Peyer's patch (tissue), 4 donors: ENCODE data around the gene AKT1. TPM values are rescaled to one million over a fixed set of nuclear protein-coding genes. Genes with fewer than 3 reads are reported as not detected.

Experiments
- DNase-seq, 3 donors: peaks; one replicate each; pipeline ENCODE4 v3.0.0-alpha.2; 2017 to 2019
- H3K27ac ChIP-seq, 4 donors: fragments of 200-600 bp; sonication (generic); one replicate each; pipeline ENCODE4 v1.5.1; 2016 to 2019
- H3K27me3 ChIP-seq, 2 donors: fragments of 200-600 bp; sonication (generic); one replicate each; pipeline ENCODE4 v1.5.1; 2019
- H3K36me3 ChIP-seq, 3 donors: fragments of 200-600 bp; sonication (generic); one replicate each; pipeline ENCODE4 v1.5.1; 2016 to 2019
- H3K4me1 ChIP-seq, 4 donors: fragments of 200-600 bp; sonication (generic); one replicate each; pipeline ENCODE4 v1.5.1; 2016 to 2019
- H3K4me3 ChIP-seq, 4 donors: fragments of 200-600 bp; sonication (generic); 1 replicate in 3 of 4; 2 replicates in 1 of 4; pipeline ENCODE4 v1.5.1; 2016 to 2019; ENCODE audit warnings: mild to moderate bottlenecking in 1 of 4
- H3K9me3 ChIP-seq, 4 donors: fragments of 200-600 bp; sonication (generic); one replicate each; pipeline ENCODE4 v1.5.1; 2016 to 2019; ENCODE audit warnings: mild to moderate bottlenecking in 1 of 4
- POLR2A ChIP-seq, 2 donors: fragments of 450-650 bp; IDR thresholded peaks; one replicate each; pipeline ENCODE4 v1.5.1; 2017; ENCODE audit warnings: antibody characterized with exemption in 2 of 2, mild to moderate bottlenecking in 2 of 2, moderate library complexity in 2 of 2
- total RNA-seq, 4 donors: library from RNA; depleted of rRNA; stranded (reverse); fragments of >200 nt; gene quantifications; one replicate each; pipeline ENCODE4 v1.1.0, GENCODE V29; 2016
- TF ChIP-seq, protein P1 (sequence below), 6 experiments: fragments of 450-650 bp in 4 of 6; fragments of 200-600 bp in 2 of 6; sonication (generic) in 1 of 6; IDR thresholded peaks; one replicate each; pipeline ENCODE4 v1.5.1; 2017 to 2019; ENCODE audit warnings: antibody characterized with exemption in 6 of 6, mild to moderate bottlenecking in 3 of 6, moderate library complexity in 1 of 6

Gene AKT1
- total RNA-seq, 4 donors from 2014 or later: 85.6 to 259 (median 111) TPM

- Histone ChIP-seq H3K27me3 (no peaks in the 10 kb centered on the region), H3K9me3 (no peaks in the 10 kb centered on the region), H3K27ac (no peak overlapping the region), H3K4me3 (no peak overlapping the region), H3K36me3 (peaks cover 0 to 65% (median 0%) of the 10 kb centered on the region in 3 donors), H3K4me1 (peaks cover 0 to 10% (median 2%) of the 10 kb centered on the region in 4 donors)
- no peak for DNase-seq
- TF ChIP-seq, protein P1, sequence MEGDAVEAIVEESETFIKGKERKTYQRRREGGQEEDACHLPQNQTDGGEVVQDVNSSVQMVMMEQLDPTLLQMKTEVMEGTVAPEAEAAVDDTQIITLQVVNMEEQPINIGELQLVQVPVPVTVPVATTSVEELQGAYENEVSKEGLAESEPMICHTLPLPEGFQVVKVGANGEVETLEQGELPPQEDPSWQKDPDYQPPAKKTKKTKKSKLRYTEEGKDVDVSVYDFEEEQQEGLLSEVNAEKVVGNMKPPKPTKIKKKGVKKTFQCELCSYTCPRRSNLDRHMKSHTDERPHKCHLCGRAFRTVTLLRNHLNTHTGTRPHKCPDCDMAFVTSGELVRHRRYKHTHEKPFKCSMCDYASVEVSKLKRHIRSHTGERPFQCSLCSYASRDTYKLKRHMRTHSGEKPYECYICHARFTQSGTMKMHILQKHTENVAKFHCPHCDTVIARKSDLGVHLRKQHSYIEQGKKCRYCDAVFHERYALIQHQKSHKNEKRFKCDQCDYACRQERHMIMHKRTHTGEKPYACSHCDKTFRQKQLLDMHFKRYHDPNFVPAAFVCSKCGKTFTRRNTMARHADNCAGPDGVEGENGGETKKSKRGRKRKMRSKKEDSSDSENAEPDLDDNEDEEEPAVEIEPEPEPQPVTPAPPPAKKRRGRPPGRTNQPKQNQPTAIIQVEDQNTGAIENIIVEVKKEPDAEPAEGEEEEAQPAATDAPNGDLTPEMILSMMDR (IDR thresholded peaks at IDR 0.05): no peak
- TF ChIP-seq POLR2A (IDR thresholded peaks at IDR 0.05): no peak
Measured at GRCh38 chr14:104771918-104772706, 23.4 kb downstream of the AKT1 start.

DNA sequence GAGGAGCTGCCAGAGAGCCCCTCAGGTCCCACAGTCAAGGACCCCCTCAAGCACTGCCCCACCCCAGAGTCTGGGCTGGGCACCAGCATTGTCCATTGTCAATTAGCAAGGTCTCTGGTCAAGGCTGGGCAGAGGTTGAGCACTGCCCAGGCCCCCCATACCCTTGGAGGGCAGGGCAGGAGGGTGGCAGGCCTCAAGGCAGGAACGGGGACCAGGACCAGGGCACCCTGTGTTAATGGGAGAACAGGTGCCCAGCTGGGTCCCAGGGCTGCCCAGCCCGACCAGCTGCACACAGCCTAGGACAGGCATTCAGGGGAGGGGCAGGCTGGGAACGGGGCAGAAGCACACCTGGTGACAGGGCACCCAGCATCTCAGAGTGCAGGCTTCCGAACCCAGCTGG lies 24.2 kb downstream of the AKT1 start:
- peaks cover 0 to 58% (median 0%) of the 10 kb centered on the region in 3 donors for H3K36me3 ChIP-seq
- H3K9me3 ChIP-seq: no peaks in the 10 kb centered on the region

DNA sequence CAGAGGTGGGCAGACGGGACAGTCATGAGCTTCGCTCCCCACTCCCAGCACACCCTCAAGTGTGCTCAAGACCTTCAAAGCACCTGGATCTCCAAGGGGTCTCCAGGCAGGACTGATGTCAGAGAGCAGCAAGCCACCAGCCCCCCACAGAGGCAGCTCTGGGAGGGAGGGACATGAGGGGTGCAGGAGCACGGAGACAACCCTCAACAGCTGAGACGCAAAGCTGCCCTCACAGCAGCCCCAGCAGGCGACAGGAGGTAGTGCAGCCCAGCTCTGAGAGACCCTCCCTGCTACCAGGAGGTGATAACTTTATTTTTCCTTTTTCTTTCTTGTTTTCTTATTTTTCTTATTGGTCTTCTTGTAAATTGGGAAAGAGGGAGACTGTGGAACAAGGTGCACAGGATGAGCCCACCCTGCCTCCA lies 24.7 kb downstream of the AKT1 start:
- Histone ChIP-seq H3K27me3 (no peaks in the 10 kb centered on the region), H3K4me3 (no peak overlapping the region), H3K27ac (no peak overlapping the region), H3K9me3 (no peaks in the 10 kb centered on the region), H3K4me1 (peaks cover 0 to 10% (median 2%) of the 10 kb centered on the region in 4 donors), H3K36me3 (peaks cover 0 to 53% (median 0%) of the 10 kb centered on the region in 3 donors)
- DNase-seq: no peak
- TF ChIP-seq, protein P1 (IDR thresholded peaks at IDR 0.05): peak; percentile 8 to 38 (median 33)
- no peak for TF ChIP-seq POLR2A (IDR thresholded peaks at IDR 0.05)

More for the DNA sequence above, 24.2 kb downstream of the AKT1 start:
- Histone ChIP-seq H3K4me3 (no peak overlapping the region), H3K27ac (no peak overlapping the region), H3K27me3 (no peaks in the 10 kb centered on the region), H3K4me1 (peaks cover 0 to 10% (median 2%) of the 10 kb centered on the region in 4 donors)
- DNase-seq: no peak
- TF ChIP-seq, protein P1 (IDR thresholded peaks at IDR 0.05): no peak
- TF ChIP-seq POLR2A (IDR thresholded peaks at IDR 0.05): no peak

DNA sequence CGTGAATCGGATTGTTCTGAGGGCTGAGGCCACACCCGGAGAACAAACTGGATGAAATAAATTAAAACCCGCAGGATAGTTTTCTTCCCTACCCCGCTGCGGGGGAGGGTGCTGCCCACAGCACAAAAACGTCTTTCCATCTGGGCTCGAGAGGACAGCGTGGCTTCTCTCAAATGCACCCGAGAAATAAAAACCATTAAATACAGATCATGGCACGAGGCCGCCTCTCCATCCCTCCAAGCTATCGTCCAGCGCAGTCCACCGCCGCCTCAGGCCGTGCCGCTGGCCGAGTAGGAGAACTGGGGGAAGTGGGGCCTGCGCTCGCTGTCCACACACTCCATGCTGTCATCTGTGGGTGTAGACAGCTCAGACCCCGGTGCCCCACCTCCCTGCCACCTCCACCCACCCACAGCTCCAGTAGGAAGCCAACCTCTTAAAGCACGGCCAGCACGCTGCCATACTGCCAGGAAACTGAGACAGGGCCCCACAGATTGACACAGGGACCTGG lies 25.4 kb downstream of the AKT1 start:
- no peak for DNase-seq
- Histone ChIP-seq H3K27ac (no peak overlapping the region), H3K9me3 (no peaks in the 10 kb centered on the region), H3K4me1 (peaks cover 0 to 10% (median 2%) of the 10 kb centered on the region in 4 donors), H3K36me3 (peaks cover 0 to 48% (median 0%) of the 10 kb centered on the region in 3 donors), H3K27me3 (no peaks in the 10 kb centered on the region), H3K4me3 (no peak overlapping the region)
- TF ChIP-seq, protein P1 (IDR thresholded peaks at IDR 0.05): no peak
- TF ChIP-seq POLR2A (IDR thresholded peaks at IDR 0.05): no peak

- no peaks in the 10 kb centered on the region for H3K9me3 ChIP-seq
- DNase-seq: no peak
- peaks cover 0 to 10% (median 2%) of the 10 kb centered on the region in 4 donors for H3K4me1 ChIP-seq
- H3K36me3 ChIP-seq: peaks cover 0 to 42% (median 0%) of the 10 kb centered on the region in 3 donors
- H3K27ac ChIP-seq: no peak overlapping the region
- H3K27me3 ChIP-seq: no peaks in the 10 kb centered on the region
- no peak overlapping the region for H3K4me3 ChIP-seq
- TF ChIP-seq, protein P1 (IDR thresholded peaks at IDR 0.05): no peak
- no peak for TF ChIP-seq POLR2A (IDR thresholded peaks at IDR 0.05)
Measured at GRCh38 chr14:104769324-104770071, 26.1 kb downstream of the AKT1 start.
